GM19455 (cell line): ENCODE measurements around the gene ATAD3B.
"Not testable (repeated sequence)": the region's sequence is repeated elsewhere in the genome, so short reads cannot be mapped to it uniquely, and the experiment has no call there.

Source experiments
- ATAC-seq: cut with Tn5 transposase; IDR thresholded peaks from one replicate; pipeline ENCODE4 v1.9.1; 2021; ENCODE audit not compliant: unreplicated experiment

The ATAD3B gene

GRCh38 chr1:1529936-1530335, 58.4 kb downstream of the ATAD3B start:
- no peak for ATAC-seq

GRCh38 chr1:1531947-1532346, 60.4 kb downstream of the ATAD3B start:
- no peak for ATAC-seq

GRCh38 chr1:1533176-1533893, 61.8 kb downstream of the ATAD3B start:
- ATAC-seq = not testable (repeated sequence)

DNA sequence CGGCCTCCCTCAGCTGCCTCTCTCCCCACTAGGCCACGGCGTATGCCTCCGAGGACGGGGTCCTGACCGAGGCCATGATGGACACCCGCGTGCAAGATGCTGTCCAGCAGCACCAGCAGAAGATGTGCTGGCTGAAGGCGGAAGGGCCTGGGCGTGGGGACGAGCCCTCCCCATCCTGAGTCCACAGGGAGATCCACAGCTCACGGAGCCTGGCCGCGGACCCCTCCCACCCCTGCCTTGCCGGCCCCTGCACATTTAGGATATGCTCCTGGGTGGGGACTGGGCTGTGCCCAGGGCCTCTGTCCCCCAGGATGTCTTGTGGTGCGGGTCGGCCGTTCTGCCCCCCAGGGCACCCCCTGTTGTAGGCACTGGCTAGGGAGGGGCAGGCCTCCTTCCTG, 62.3 kb downstream of the ATAD3B start:
- ATAC-seq = not testable (repeated sequence)

- no peak for ATAC-seq
Observed at GRCh38 chr1:1534401-1535154, 63.0 kb downstream of the ATAD3B start.

DNA sequence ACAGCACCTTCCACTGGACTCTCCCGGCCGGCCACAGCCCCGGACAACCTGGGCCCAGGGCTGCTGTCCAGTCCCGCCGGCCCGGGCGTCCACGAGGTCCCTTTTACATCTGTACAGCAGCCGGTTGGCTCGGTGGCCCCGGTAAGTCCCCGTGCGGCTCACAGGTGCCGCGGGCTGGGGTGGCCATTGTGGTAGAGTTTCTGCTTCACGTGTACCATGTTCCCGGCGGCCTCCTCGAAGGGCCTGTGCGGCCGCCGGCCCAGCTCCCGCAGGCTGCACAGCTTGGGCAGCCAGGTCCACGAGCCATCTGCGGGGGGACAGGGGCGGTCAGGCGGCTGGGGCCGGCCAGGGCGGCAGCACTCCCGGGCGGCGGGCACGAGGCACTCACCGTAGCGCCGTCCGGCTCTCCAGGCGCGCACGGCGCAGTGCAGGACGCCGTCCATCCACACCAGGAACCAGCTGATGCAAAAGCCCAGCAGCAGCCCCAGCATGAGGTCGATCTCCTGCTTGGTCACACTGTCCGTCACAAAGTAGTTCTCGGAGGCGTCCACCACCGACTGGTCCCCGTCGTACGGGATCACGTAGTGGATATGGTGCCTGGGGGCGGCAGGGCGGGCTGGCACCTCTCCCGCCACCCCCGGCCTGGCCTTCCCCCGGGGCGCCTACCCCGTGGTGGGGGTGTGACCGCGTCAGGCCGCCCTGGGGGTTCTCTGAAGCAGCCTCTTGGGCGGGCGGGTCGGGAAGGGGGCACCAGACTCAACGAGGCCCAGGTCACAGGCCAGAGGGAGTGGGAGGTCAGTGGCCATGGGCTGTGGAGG, 63.8 kb downstream of the ATAD3B start:
- ATAC-seq = no peak

- no peak for ATAC-seq
Observed at GRCh38 chr1:1536019-1536937, 64.7 kb downstream of the ATAD3B start.

DNA sequence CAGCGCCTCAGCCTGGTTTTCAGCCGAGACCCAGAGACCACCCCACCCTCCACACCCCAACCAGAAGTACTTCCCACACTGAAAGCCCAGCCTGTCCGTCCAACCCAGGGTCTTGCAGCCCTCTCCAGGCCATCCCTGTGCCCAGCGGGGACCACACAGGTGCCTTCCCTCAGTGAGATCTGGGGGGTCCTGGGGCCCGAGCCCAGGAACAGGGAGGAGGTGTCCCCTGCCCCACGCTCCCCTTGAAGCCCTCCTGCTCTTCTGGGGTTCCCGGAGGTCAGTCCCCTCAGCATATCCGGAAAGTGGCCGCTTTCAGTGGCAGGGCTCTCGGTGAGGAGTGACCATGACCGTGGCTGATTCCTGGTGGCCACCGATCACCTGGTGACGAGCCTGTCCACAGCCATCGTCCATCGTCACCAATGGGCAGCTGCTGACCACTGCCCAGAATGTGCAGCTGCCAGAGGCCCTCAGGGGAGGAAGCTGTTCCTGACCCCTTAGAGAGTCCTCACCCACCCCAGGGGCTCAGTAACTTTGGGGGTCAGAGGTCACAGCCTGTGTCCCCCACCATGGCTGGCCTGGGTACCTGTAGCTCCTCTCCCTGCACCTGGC, 65.5 kb downstream of the ATAD3B start:
- ATAC-seq = no peak

- no peak for ATAC-seq
Observed at GRCh38 chr1:1537626-1538250, 66.2 kb downstream of the ATAD3B start.

DNA sequence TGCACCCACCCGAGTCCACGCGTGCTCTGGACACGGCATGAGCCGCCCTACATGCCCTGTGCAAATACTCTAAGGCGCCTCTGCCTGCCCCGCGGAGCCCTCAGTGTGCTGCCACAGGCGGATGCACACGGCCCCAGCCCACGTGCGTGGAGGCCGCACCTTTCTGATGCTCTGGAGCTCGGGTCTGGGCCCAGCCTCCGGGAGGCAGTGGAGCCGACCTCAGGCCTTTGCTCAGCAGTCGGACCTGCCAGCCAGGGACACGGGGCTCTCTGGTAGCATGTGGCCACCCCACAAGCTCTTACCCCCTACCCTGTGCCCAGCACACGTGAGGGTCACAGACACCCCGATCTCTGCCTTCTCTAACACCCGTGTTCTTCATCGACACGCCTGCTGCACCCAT, 66.8 kb downstream of the ATAD3B start:
- no peak for ATAC-seq

DNA sequence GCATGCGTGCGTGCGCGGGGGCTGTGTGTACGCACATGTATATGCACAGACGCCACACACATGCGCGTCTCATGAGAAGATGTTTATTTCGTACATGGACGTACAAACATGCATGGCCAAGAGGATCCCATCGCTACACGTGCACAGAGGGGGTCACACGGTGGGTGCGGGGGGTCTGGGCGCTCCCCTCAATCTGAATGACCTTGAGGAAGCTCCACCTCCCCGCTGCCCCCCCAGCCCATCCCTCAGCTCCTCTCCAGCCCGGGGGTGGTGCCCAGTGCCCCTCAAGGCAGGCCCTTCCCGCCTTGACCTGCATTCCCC, 67.4 kb downstream of the ATAD3B start:
- ATAC-seq = no peak

GRCh38 chr1:1539310-1540089, 67.9 kb downstream of the ATAD3B start:
- ATAC-seq = no peak

DNA sequence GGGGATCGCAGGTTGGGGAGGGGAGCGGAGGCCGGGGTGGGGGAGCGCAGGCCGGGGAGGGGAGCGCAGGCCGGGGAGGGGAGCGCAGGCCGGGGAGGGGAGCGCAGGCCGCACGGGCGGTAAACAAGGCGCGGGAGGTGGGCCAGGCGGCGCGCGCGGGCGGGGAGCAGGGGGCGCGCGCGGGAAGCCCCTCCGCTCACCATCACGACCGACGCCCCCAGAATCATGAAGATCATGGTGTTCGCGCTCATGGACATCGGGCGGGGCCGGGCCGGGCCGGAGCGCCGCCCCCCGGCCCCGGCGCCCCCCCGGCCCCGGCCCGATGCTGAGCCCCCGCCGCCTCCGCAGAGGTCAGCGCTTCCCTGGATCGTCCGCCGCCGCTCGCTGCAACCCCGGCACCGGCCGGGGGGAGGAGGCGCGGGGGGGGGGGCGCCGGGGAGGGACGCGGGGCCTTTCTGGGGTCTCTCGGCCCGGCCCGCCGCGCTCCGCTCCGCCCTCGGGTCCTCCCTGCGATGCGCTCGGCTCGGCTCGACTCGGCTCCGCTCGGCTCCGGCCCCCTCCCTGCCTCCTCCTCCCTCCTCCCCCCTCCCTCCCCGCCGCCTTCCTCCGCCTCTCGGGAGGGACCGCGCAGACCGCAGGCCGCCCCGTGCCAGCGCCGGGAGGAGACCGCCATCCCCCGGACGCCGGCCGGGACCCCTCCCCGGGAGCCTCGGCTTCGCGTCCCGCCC, 68.7 kb downstream of the ATAD3B start, which contains the start of gene TMEM240:
Gene TMEM240 (minus strand): TSS at position 535 of the 728 bp plus-strand sequence. CDS start 278 bp downstream, at position 257.
- ATAC-seq = no peak

DNA sequence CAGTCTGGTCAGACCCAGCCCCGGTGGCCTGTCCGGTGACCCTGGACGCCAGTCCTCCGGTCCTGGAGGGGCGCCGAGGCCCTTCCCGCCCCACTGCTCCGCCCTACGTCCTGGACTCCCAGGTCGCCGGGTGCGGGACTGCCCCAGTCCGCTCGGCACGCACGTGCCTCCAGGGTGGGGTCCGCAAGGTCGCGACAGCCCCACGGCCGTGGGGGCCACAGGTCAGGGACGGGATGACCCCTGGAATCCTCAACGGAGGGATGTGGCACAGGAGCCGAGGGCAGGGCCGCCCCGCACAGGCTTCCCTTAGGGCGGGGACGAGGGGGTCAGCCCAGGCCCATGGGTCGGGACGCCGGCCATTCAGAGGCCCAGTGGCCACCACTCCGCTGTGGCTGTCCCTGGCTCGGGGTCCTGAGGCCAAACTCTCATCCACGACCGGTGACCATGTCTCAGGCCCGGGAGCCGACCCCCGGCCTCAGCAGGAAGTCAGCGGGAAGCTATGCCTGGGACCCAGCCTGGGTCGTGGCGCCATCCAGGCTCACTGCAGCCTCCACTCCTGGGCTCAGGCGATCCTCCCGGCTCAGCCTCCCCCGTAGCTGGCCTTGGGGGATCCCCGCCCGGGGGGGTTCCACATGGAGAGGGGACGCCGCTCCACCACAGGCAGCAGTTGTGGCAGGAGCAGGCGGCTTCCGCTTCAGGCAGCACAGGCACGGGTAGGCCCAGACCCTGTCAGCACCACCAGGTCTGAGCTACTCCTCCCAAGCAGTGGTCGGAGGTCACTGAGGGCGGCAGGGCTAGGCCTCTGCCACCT, 69.5 kb downstream of the ATAD3B start:
- ATAC-seq = no peak

GRCh38 chr1:1541956-1542765, 70.6 kb downstream of the ATAD3B start:
- ATAC-seq = no peak
